IPS DF 6.9 (cell line): Measurements from ENCODE around the gene COL18A1.

Source experiments
- DNase-seq: peaks from one replicate; pipeline ENCODE4 v3.0.0-alpha.2; 2013; ENCODE audit warnings: low read depth, low spot score
- H3K27ac ChIP-seq: one replicate; pipeline ENCODE4 v1.5.1; 2013; ENCODE audit warnings: low read length, control low read depth
- H3K27me3 ChIP-seq: 2 replicates; pipeline ENCODE4 v1.6.1; 2013; ENCODE audit warnings: mild to moderate bottlenecking, low read length; ENCODE audit not compliant: control insufficient read depth, insufficient read depth
- H3K36me3 ChIP-seq: 2 replicates; pipeline ENCODE4 v1.6.1; 2013; ENCODE audit warnings: low read length; ENCODE audit not compliant: control insufficient read depth, insufficient read depth
- H3K4me1 ChIP-seq: 2 replicates; pipeline ENCODE4 v1.6.1; 2013; ENCODE audit warnings: low read length; ENCODE audit not compliant: control insufficient read depth, insufficient read depth
- H3K4me3 ChIP-seq: 2 replicates; pipeline ENCODE4 v1.5.1; 2013; ENCODE audit warnings: mild to moderate bottlenecking, low read length
- H3K9me3 ChIP-seq: 2 replicates; pipeline ENCODE4 v1.6.1; 2013; ENCODE audit warnings: low read length, inconsistent platforms; ENCODE audit not compliant: control insufficient read depth, insufficient read depth
- WGBS: extraction: QIAGEN DNeasy Blood & Tissue Kit; methylation state at CpG from one replicate; pipeline ENCODE4 v1.1.7; 2013; ENCODE audit warnings: mixed read lengths, missing lambda C conversion rate; ENCODE audit not compliant: insufficient read length, insufficient coverage; 5-methylcytosine and 5-hydroxymethylcytosine counted together

COL18A1 gene

GRCh38 chr21:45445369-45445768 is 40.4 kb downstream of the COL18A1 start:
- WGBS = no CpG with 5 or more reads among the region's 9 CpGs
- H3K27ac ChIP-seq = no peak overlapping the region
- no peaks in the 10 kb centered on the region for H3K27me3 ChIP-seq
- H3K9me3 ChIP-seq = no peaks in the 10 kb centered on the region
- no peaks in the 10 kb centered on the region for H3K4me1 ChIP-seq
- H3K4me3 ChIP-seq = no peak overlapping the region
- DNase-seq = no peak
- no peaks in the 10 kb centered on the region for H3K36me3 ChIP-seq

GRCh38 chr21:45447821-45448220 is 42.9 kb downstream of the COL18A1 start:
- H3K27me3 ChIP-seq = no peaks in the 10 kb centered on the region
- no peaks in the 10 kb centered on the region for H3K36me3 ChIP-seq
- H3K9me3 ChIP-seq = no peaks in the 10 kb centered on the region
- DNase-seq = no peak
- H3K4me3 ChIP-seq = no peak overlapping the region
- no peaks in the 10 kb centered on the region for H3K4me1 ChIP-seq
- H3K27ac ChIP-seq = no peak overlapping the region
- no CpG with 5 or more reads among the region's 8 CpGs for WGBS

DNA sequence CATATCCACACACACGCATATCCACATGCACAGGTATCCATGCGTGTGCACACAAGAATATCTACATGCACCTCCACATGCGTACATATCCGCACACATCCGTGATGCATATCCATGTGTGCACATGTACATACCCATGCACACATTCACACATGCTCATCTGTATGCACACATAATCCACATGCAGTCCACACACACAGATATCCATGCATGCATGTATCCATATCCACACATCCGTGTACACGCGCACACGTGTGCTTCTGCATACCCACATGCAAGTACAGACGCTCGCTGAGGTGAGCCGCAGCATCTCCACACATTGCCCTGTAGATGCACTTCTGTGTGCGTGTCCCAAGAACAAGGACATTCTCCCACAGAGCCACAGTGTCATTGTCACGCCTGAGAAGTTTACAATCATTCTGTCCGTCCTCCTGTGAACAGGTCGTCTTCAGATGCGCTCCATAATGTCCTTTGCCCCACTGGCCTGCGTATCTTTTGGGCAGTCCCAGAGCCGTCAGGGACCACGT is 43.4 kb downstream of the COL18A1 start:
- Histone ChIP-seq H3K4me3 (no peak overlapping the region), H3K9me3 (no peaks in the 10 kb centered on the region), H3K27me3 (no peaks in the 10 kb centered on the region), H3K27ac (no peak overlapping the region), H3K36me3 (no peaks in the 10 kb centered on the region), H3K4me1 (no peaks in the 10 kb centered on the region; the same call in 1 of the 2 replicates)
- DNase-seq = no peak
- no CpG with 5 or more reads among the region's 20 CpGs for WGBS

- no peaks in the 10 kb centered on the region for H3K36me3 ChIP-seq
These were observed 44.1 kb downstream of the COL18A1 start for GRCh38 chr21:45448810-45449657.

GRCh38 chr21:45449658-45450422 is 44.9 kb downstream of the COL18A1 start:
- no peaks in the 10 kb centered on the region for H3K36me3 ChIP-seq
- H3K27ac ChIP-seq = no peak overlapping the region
- no CpG with 5 or more reads among the region's 22 CpGs for WGBS
- H3K27me3 ChIP-seq = no peaks in the 10 kb centered on the region
- no peak overlapping the region for H3K4me3 ChIP-seq
- no peaks in the 10 kb centered on the region for H3K9me3 ChIP-seq
- no peak for DNase-seq
- H3K4me1 ChIP-seq = no peaks in the 10 kb centered on the region; the same call in 1 of the 2 replicates

More at GRCh38 chr21:45448810-45449657, 44.1 kb downstream of the COL18A1 start:
- no peak overlapping the region for H3K4me3 ChIP-seq
- no peak overlapping the region for H3K27ac ChIP-seq
- no CpG with 5 or more reads among the region's 28 CpGs for WGBS
- H3K4me1 ChIP-seq = no peaks in the 10 kb centered on the region; the same call in 1 of the 2 replicates
- no peak for DNase-seq
- H3K27me3 ChIP-seq = no peaks in the 10 kb centered on the region
- no peaks in the 10 kb centered on the region for H3K9me3 ChIP-seq

GRCh38 chr21:45450423-45451090 is 45.6 kb downstream of the COL18A1 start:
- no peak for DNase-seq
- Histone ChIP-seq H3K27ac (no peak overlapping the region), H3K36me3 (peaks cover 3% of the 10 kb centered on the region; the same call in 1 of the 2 replicates), H3K9me3 (no peaks in the 10 kb centered on the region), H3K4me3 (no peak overlapping the region), H3K4me1 (no peaks in the 10 kb centered on the region; the same call in 1 of the 2 replicates), H3K27me3 (no peaks in the 10 kb centered on the region)
- no CpG with 5 or more reads among the region's 24 CpGs for WGBS

DNA sequence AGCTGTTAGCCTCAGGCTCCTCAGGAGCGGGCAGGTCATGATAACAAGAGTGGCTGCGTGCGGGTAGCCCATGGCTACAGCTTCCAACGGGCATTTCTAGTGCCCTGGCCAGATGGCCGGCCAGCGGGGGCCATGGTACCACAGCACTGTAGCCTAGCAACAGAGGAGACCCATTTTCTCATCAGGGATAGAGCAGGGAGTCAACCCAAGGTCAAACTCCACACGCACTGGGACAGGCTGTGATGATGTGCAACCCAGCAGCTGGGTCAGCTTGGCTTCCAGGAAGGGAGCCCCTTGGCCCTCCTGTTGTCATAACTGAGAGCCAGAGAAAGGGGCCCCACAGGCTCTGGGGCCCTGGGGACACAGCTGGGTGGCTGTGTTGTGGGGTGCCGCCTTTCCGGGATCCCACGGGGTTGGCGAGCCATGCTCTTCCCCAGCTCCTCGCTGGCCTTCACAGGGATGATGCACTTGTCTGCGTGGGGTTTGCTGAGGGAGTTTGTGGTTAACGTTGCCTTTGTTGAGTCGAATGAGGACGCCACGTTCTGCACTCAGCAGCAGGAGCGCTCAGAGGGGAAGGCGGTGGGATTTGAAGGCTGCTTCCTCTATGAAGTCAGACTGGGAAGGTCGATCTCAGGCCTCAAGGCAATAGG is 46.3 kb downstream of the COL18A1 start:
- Histone ChIP-seq H3K27ac (no peak overlapping the region), H3K4me1 (no peaks in the 10 kb centered on the region; the same call in 1 of the 2 replicates), H3K4me3 (no peak overlapping the region), H3K27me3 (no peaks in the 10 kb centered on the region), H3K9me3 (no peaks in the 10 kb centered on the region), H3K36me3 (peaks cover 6% of the 10 kb centered on the region; the same call in 1 of the 2 replicates)
- WGBS = no CpG with 5 or more reads among the region's 20 CpGs
- no peak for DNase-seq

DNA sequence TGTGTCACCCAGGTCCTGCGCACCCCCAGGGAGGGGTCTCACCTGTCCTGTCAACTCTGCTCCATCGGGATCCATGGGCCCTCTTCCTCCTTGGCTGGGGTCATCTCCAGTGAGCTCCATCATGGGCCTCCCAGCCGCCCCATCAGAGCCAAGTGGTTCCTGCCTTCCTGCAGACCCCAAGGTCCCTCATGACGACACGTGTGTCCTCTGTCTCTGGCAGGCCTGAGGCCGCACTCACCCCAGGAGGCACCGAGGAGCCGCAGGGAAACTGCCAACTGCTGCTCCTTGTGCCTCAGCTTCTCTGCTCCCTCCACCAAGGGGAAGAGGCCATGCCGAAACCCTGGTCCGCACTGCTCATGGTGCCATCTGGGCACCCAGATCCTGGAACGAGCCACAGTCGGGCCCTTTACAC is 46.8 kb downstream of the COL18A1 start:
- no peak overlapping the region for H3K27ac ChIP-seq
- no peak overlapping the region for H3K4me3 ChIP-seq
- no peaks in the 10 kb centered on the region for H3K27me3 ChIP-seq
- WGBS = no CpG with 5 or more reads among the region's 12 CpGs
- H3K9me3 ChIP-seq = no peaks in the 10 kb centered on the region
- peaks cover 9% of the 10 kb centered on the region; the same call in 1 of the 2 replicates for H3K36me3 ChIP-seq
- DNase-seq = no peak
- H3K4me1 ChIP-seq = no peaks in the 10 kb centered on the region; the same call in 1 of the 2 replicates

DNA sequence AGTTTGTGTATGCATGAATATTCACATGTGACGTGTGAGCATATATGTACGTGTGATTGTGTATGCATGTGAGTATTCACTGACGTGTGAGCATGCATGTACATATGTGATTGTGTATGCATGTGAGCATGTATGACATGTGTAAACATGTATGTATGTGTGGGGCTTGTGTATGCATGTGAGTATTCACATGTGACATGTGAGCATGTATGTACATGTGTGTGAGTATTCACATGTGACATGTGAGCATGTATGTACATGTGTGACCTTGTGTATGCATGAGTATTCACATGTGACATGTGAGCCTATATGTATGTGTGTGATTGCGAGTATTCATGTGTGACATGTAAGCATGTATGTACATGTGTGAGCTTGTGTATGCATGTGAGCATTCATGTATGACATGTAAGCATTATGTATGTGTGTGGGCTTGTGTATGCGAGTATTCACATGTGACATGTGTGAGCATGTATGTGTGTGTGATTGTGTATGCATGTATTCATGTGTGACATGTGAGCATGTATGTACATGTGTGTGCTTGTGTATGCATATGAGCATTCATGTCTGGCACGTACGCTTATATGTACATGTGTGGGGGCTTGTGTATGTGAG is 47.8 kb downstream of the COL18A1 start:
- H3K4me1 ChIP-seq = no peaks in the 10 kb centered on the region; the same call in 1 of the 2 replicates
- no peak for DNase-seq
- H3K27ac ChIP-seq = no peak overlapping the region
- peaks cover 9% of the 10 kb centered on the region; the same call in 1 of the 2 replicates for H3K36me3 ChIP-seq
- H3K27me3 ChIP-seq = no peaks in the 10 kb centered on the region
- H3K9me3 ChIP-seq = no peaks in the 10 kb centered on the region
- no CpG with 5 or more reads among the region's 7 CpGs for WGBS
- no peak overlapping the region for H3K4me3 ChIP-seq
